Common myeloid progenitor, CD34-positive (primary cell): Measurements from ENCODE around the gene DZANK1.
"Not testable (repeated sequence)": the region's sequence is repeated elsewhere in the genome, so short reads cannot be mapped to it uniquely, and the experiment has no call there.

Source experiments
- CTCF ChIA-PET: fragments of 350-600 bp; sonication (Branson Sonifier 250); formaldehyde crosslinking; loops from one replicate; lab custom pipeline; 2021; ENCODE audit warnings: antibody characterized with exemption; lab: Charles Lee
- POLR2A ChIA-PET: fragments of 350-600 bp; sonication (Branson Sonifier 250); formaldehyde crosslinking; loops from one replicate; lab custom pipeline; 2021; ENCODE audit warnings: antibody characterized with exemption; lab: Charles Lee
- DNase-seq, 3 donors: peaks; one replicate each; pipeline versions ENCODE4 v3.0.0 to v3.0.0-alpha.2; 2013
- H3K27ac ChIP-seq, 2 experiments: 1 replicate in 1 of 2; 2 replicates in 1 of 2; pipeline ENCODE4 v1.7.0; 2013; ENCODE audit warnings: inconsistent platforms in 2 of 2, low read length in 2 of 2, mild to moderate bottlenecking in 2 of 2, low read depth in 1 of 2, moderate library complexity in 1 of 2; ENCODE audit not compliant: severe bottlenecking in 2 of 2, insufficient read depth in 1 of 2, poor library complexity in 1 of 2
- H3K27me3 ChIP-seq, 5 experiments: replicated peaks in 2 of 5; 1 replicate in 3 of 5; 2 replicates in 2 of 5; pipeline versions ENCODE4 v1.6.1 to v1.7.0; 2013; ENCODE audit warnings: low read length in 4 of 5, mild to moderate bottlenecking in 2 of 5, moderate library complexity in 2 of 5, inconsistent platforms in 1 of 5; ENCODE audit not compliant: insufficient read depth in 5 of 5, control insufficient read depth in 4 of 5
- H3K36me3 ChIP-seq, 4 experiments: 1 replicate in 2 of 4; 2 replicates in 2 of 4; pipeline versions ENCODE4 v1.6.1 to v1.7.0; 2013; ENCODE audit warnings: low read length in 3 of 4, control low read depth in 1 of 4, mild to moderate bottlenecking in 1 of 4; ENCODE audit not compliant: control insufficient read depth in 4 of 4, insufficient read depth in 4 of 4
- H3K4me1 ChIP-seq, 4 experiments: 1 replicate in 3 of 4; 2 replicates in 1 of 4; pipeline versions ENCODE4 v1.6.1 to v1.7.1; 2013; ENCODE audit warnings: low read length in 3 of 4, mild to moderate bottlenecking in 3 of 4, control low read depth in 1 of 4, inconsistent platforms in 1 of 4, moderate library complexity in 1 of 4; ENCODE audit not compliant: control insufficient read depth in 4 of 4, insufficient read depth in 4 of 4; ENCODE audit errors: control extremely low read depth in 1 of 4
- H3K4me3 ChIP-seq, 7 experiments: 1 replicate in 4 of 7; 2 replicates in 3 of 7; pipeline versions ENCODE4 v1.5.1 to v1.7.0; 2013; ENCODE audit warnings: mild to moderate bottlenecking in 7 of 7, low read length in 6 of 7, moderate library complexity in 6 of 7, inconsistent platforms in 2 of 7, low read depth in 2 of 7, control low read depth in 1 of 7; ENCODE audit not compliant: insufficient read depth in 4 of 7, control insufficient read depth in 1 of 7; ENCODE audit errors: extremely low read depth in 1 of 7
- H3K9me3 ChIP-seq, 5 experiments: 1 replicate in 4 of 5; 2 replicates in 1 of 5; pipeline versions ENCODE4 v1.6.1 to v1.7.1; 2013; ENCODE audit warnings: low read length in 4 of 5, mild to moderate bottlenecking in 2 of 5, inconsistent platforms in 1 of 5, low read depth in 1 of 5, moderate library complexity in 1 of 5; ENCODE audit not compliant: control insufficient read depth in 4 of 5, insufficient read depth in 2 of 5; ENCODE audit errors: control extremely low read depth in 1 of 5
- WGBS: methylation state at CpG from one replicate; pipeline ENCODE4 v1.1.5; 2013; ENCODE audit not compliant: insufficient coverage; 5-methylcytosine and 5-hydroxymethylcytosine counted together

The DZANK1 gene

GRCh38 chr20:18401305-18401704 is 65.5 kb downstream of the DZANK1 start:
- DNase-seq, result no peak
- no peak overlapping the region for H3K4me3 ChIP-seq
- H3K27me3 ChIP-seq, result no peaks in the 10 kb centered on the region
- H3K4me1 ChIP-seq, result no peaks in the 10 kb centered on the region
- H3K36me3 ChIP-seq, result peaks cover 0 to 29% (median 3%) of the 10 kb centered on the region in 4 experiments
- ChIA-PET CTCF (no interaction called here), POLR2A (no interaction called here)
- whole genome bisulfite sequencing, result 100% methylated on average over 2 of the region's 3 CpGs
- H3K27ac ChIP-seq, result no peak overlapping the region
- peaks cover 0 to 40% (median 9%) of the 10 kb centered on the region in 5 experiments for H3K9me3 ChIP-seq

- peaks cover 0 to 23% (median 3%) of the 10 kb centered on the region in 4 experiments for H3K36me3 ChIP-seq
- POLR2A ChIA-PET, result interaction anchor here (0.6 kb wide), 1 partner anchor 445 kb away, joined by 4 read pairs; no protein-coding TSS in a partner anchor
- no peak overlapping the region for H3K4me3 ChIP-seq
- WGBS, result 100% methylated on average over 2 of the region's 2 CpGs
- no peaks in the 10 kb centered on the region for H3K4me1 ChIP-seq
- CTCF ChIA-PET, result no interaction called here
- H3K9me3 ChIP-seq, result peaks cover 0 to 33% (median 2%) of the 10 kb centered on the region in 5 experiments
- no peak overlapping the region for H3K27ac ChIP-seq
- DNase-seq, result no peak
- no peaks in the 10 kb centered on the region for H3K27me3 ChIP-seq
These were observed 66.4 kb downstream of the DZANK1 start for GRCh38 chr20:18400460-18400859.

GRCh38 chr20:18398713-18399112 is 68.1 kb downstream of the DZANK1 start:
- peaks cover 0 to 20% (median 0%) of the 10 kb centered on the region in 5 experiments for H3K9me3 ChIP-seq
- DNase-seq, POLR2A ChIA-PET, CTCF ChIA-PET, H3K27ac ChIP-seq, H3K4me3 ChIP-seq, H3K27me3 ChIP-seq, H3K4me1 ChIP-seq: not testable (repeated sequence)
- H3K36me3 ChIP-seq, result peaks cover 0 to 19% (median 3%) of the 10 kb centered on the region in 4 experiments
- WGBS, result 98% methylated on average over 7 of the region's 8 CpGs

GRCh38 chr20:18397030-18397429 is 69.8 kb downstream of the DZANK1 start:
- POLR2A ChIA-PET, result no interaction called here
- no peaks in the 10 kb centered on the region for H3K27me3 ChIP-seq
- no peak for DNase-seq
- no peak overlapping the region for H3K27ac ChIP-seq
- CTCF ChIA-PET, result no interaction called here
- H3K4me3 ChIP-seq, result no peak overlapping the region
- 78% methylated on average over 2 of the region's 4 CpGs for WGBS
- H3K36me3 ChIP-seq, result peaks cover 0 to 14% (median 3%) of the 10 kb centered on the region in 4 experiments
- H3K9me3 ChIP-seq, result peaks cover 0 to 13% (median 0%) of the 10 kb centered on the region in 5 experiments
- H3K4me1 ChIP-seq, result no peaks in the 10 kb centered on the region

GRCh38 chr20:18395544-18395943 is 71.3 kb downstream of the DZANK1 start:
- Histone ChIP-seq H3K36me3 (peaks cover 0 to 5% (median 3%) of the 10 kb centered on the region in 4 experiments), H3K4me1 (no peaks in the 10 kb centered on the region), H3K4me3 (no peak overlapping the region), H3K27ac (no peak overlapping the region), H3K27me3 (no peaks in the 10 kb centered on the region), H3K9me3 (peaks cover 0 to 2% (median 0%) of the 10 kb centered on the region in 5 experiments)
- WGBS, result 100% methylated on average over 1 of the region's 1 CpG
- DNase-seq, result no peak
- ChIA-PET CTCF (interaction anchor here (0.5 to 0.7 kb wide), 2 partner anchors 52 to 1599 kb away, joined by 3 read pairs; no protein-coding TSS in a partner anchor), POLR2A (no interaction called here)

GRCh38 chr20:18394363-18394762 is 72.5 kb downstream of the DZANK1 start:
- no peaks in the 10 kb centered on the region for H3K27me3 ChIP-seq
- ChIA-PET CTCF (no interaction called here), POLR2A (no interaction called here)
- H3K36me3 ChIP-seq, result peaks cover 0 to 5% (median 3%) of the 10 kb centered on the region in 4 experiments
- no peaks in the 10 kb centered on the region for H3K9me3 ChIP-seq
- no peak overlapping the region for H3K4me3 ChIP-seq
- DNase-seq, result no peak
- 89% methylated on average over 4 of the region's 4 CpGs for WGBS
- no peaks in the 10 kb centered on the region for H3K4me1 ChIP-seq
- H3K27ac ChIP-seq, result no peak overlapping the region

GRCh38 chr20:18391686-18392085 is 75.1 kb downstream of the DZANK1 start:
- H3K27ac ChIP-seq, result no peak overlapping the region
- peaks cover 0 to 7% (median 3%) of the 10 kb centered on the region in 4 experiments for H3K36me3 ChIP-seq
- ChIA-PET CTCF (no interaction called here), POLR2A (no interaction called here)
- no peak for DNase-seq
- no peak overlapping the region for H3K4me3 ChIP-seq
- no peaks in the 10 kb centered on the region for H3K9me3 ChIP-seq
- no peaks in the 10 kb centered on the region for H3K27me3 ChIP-seq
- WGBS, result 93% methylated on average over 5 of the region's 5 CpGs
- H3K4me1 ChIP-seq, result no peaks in the 10 kb centered on the region
